ENCODE data around the gene C6orf120.

DNA sequence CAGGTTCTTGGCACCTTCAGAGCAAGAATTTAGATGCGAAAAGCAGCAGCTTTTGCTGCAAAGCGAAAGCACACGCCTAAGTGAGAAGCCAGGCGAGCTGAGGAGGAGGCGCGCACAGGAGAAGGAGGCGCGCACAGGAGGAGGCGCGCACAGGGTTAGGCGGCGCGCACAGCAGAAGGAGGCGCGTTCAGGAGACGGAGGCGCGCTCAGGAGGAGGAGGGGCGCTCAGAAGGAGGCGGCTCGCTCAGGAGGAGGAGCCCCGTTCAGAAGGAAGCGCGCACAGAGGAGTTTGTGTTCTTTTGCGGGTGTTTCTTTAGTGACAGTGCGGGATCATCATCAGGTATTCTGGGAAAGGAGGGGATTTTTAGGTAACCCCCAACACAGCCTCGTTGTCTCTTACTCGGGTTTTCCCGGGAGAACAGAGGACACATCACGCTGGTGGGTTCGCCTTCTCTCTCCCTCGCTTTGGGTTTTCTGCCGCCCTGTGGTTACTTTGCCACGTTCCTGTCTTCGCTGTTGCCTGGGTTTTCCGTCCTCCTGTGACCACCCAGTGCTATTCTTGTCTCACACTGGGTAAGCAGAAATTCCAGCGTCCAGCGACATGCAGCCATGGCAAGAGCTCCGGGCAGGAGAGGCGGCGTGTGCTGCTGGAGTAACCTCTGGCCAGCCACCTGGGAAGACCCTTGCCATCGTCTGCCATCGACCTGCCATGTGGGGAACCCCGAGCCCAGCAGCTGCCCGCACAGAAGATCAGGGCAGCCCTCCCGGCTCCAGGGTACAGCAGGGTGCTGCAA, 47.1 kb upstream of the C6orf120 start:
- peak in 1 of 2 donors; percentile 9 for TF ChIP-seq POLR2A (IDR thresholded peaks at IDR 0.05)
- TF ChIP-seq, protein P1, sequence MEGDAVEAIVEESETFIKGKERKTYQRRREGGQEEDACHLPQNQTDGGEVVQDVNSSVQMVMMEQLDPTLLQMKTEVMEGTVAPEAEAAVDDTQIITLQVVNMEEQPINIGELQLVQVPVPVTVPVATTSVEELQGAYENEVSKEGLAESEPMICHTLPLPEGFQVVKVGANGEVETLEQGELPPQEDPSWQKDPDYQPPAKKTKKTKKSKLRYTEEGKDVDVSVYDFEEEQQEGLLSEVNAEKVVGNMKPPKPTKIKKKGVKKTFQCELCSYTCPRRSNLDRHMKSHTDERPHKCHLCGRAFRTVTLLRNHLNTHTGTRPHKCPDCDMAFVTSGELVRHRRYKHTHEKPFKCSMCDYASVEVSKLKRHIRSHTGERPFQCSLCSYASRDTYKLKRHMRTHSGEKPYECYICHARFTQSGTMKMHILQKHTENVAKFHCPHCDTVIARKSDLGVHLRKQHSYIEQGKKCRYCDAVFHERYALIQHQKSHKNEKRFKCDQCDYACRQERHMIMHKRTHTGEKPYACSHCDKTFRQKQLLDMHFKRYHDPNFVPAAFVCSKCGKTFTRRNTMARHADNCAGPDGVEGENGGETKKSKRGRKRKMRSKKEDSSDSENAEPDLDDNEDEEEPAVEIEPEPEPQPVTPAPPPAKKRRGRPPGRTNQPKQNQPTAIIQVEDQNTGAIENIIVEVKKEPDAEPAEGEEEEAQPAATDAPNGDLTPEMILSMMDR (IDR thresholded peaks at IDR 0.05) = peak in 2 of 3 experiments; percentile 11 to 17
